Stomach (tissue), 4 donors: Measurements from ENCODE around the gene CRIP2.

Source experiments
- POLR2A ChIP-seq, 4 donors: fragments of 450-650 bp; IDR thresholded peaks; one replicate each; pipeline ENCODE4 v1.6.1; 2016; ENCODE audit warnings: antibody characterized with exemption in 4 of 4, control low read depth in 2 of 4, mild to moderate bottlenecking in 1 of 4, moderate library complexity in 1 of 4
- TF ChIP-seq, protein P1 (sequence below), 7 experiments: fragments of 450-650 bp in 4 of 7; fragments of 200-600 bp in 3 of 7; sonication (generic) in 3 of 7; IDR thresholded peaks; one replicate each; pipeline ENCODE4 v1.5.1; 2016 to 2019; ENCODE audit warnings: antibody characterized with exemption in 7 of 7, control low read depth in 2 of 7, mild to moderate bottlenecking in 1 of 7

DNA sequence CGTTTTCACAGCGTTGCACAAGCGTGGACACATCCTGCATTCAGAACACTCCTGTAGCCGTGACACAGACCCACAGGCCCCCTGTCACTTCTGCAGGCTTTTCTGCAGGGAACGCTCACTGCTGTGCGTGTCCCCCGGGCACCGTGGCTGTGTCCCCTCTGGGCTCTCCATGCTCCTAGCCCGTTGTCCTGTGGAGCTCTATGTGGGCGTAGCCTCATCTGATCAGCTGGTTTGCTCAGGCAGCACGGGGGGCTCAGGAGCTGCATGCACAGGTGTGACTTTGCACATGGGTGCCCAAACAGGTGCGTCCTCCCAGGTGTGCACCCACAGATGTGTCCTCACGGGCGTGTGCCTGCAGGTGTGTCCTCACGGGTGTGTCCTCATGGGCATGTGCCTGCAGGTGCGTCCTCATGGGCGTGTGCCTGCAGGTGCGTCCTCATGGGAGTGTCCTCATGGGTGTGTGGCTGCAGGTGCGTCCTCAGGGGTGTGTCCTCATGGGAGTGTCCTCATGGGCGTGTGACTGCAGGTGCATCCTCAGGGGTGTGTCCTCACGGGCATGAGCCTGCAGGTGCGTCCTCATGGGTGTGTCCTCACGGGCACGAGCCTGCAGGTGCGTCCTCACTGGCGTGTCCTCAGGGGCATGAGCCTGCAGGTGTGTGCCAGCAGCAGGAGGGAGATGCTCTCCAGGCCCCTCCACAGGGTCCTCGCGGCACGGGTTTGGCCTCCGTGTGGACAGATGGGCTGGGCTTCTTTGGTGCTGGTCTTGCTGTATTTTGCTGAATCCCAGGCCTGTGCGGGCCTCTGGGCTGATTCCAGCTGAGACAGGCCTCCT is 37.5 kb upstream of the CRIP2 start:
- no peak for TF ChIP-seq POLR2A (IDR thresholded peaks at IDR 0.05)
- TF ChIP-seq, protein P1, sequence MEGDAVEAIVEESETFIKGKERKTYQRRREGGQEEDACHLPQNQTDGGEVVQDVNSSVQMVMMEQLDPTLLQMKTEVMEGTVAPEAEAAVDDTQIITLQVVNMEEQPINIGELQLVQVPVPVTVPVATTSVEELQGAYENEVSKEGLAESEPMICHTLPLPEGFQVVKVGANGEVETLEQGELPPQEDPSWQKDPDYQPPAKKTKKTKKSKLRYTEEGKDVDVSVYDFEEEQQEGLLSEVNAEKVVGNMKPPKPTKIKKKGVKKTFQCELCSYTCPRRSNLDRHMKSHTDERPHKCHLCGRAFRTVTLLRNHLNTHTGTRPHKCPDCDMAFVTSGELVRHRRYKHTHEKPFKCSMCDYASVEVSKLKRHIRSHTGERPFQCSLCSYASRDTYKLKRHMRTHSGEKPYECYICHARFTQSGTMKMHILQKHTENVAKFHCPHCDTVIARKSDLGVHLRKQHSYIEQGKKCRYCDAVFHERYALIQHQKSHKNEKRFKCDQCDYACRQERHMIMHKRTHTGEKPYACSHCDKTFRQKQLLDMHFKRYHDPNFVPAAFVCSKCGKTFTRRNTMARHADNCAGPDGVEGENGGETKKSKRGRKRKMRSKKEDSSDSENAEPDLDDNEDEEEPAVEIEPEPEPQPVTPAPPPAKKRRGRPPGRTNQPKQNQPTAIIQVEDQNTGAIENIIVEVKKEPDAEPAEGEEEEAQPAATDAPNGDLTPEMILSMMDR (IDR thresholded peaks at IDR 0.05): no peak
